PC-3 (cell line): ENCODE data around the gene DAO. TPM values are rescaled to one million over a fixed set of nuclear protein-coding genes. Genes with fewer than 3 reads are reported as not detected.
A peak's percentile ranks its signal among the peaks of the same experiment; 100 is the strongest.

Experiments
- ATAC-seq: fragments of 200-7000 bp; cut with Tn5 transposase; 2 replicates; pipeline ENCODE4 v1.9.1; 2020; ENCODE audit warnings: mild to moderate bottlenecking, moderate library complexity
- BruUV-seq: library from RNA; stranded (reverse); fragments of 400-500 nt; replicated peaks from 2 replicates; lab custom pipeline; 2021; lab: Mats Ljungman, UMichigan
- CTCF ChIA-PET: fragments of 300-600 bp; sonication (Branson Sonifier 250); formaldehyde crosslinking; loops from one replicate; lab custom pipeline; 2022; ENCODE audit warnings: antibody characterized with exemption; lab: Charles Lee
- POLR2A ChIA-PET: fragments of 300-600 bp; sonication (Branson Sonifier 250); formaldehyde crosslinking; loops from one replicate; lab custom pipeline; 2022; ENCODE audit warnings: antibody characterized with exemption; ENCODE audit not compliant: unreplicated experiment; lab: Charles Lee
- DNase-seq: peaks from one replicate; pipeline ENCODE4 v3.0.0-alpha.2; 2015
- H2AFZ ChIP-seq: fragments of 300-600 bp; sonication (generic); 2 replicates; pipeline ENCODE4 v1.6.0; 2016; ENCODE audit warnings: antibody characterized with exemption, low read length
- H3F3A ChIP-seq: fragments of 300-600 bp; sonication (generic); one replicate; pipeline ENCODE4 v1.6.0; 2017; ENCODE audit warnings: antibody characterized with exemption, low read length, control low read depth, mild to moderate bottlenecking; ENCODE audit not compliant: unreplicated experiment
- H3K27ac ChIP-seq: fragments of 300-600 bp; sonication (generic); 2 replicates; pipeline ENCODE4 v1.5.1; 2016; ENCODE audit warnings: mild to moderate bottlenecking, low read length
- H3K27me3 ChIP-seq: fragments of 300-600 bp; sonication (generic); 2 replicates; pipeline ENCODE4 v1.6.1; 2016; ENCODE audit warnings: low read length, mixed read lengths
- H3K36me3 ChIP-seq: fragments of 300-600 bp; sonication (generic); 2 replicates; pipeline ENCODE4 v1.6.1; 2016; ENCODE audit warnings: low read depth, mixed run types, low read length, mixed read lengths
- H3K4me1 ChIP-seq: fragments of 300-600 bp; sonication (generic); 2 replicates; pipeline ENCODE4 v1.5.1; 2016; ENCODE audit warnings: low read length; ENCODE audit not compliant: insufficient read depth
- H3K4me2 ChIP-seq: fragments of 300-600 bp; sonication (generic); 2 replicates; pipeline ENCODE4 v1.6.0; 2016; ENCODE audit warnings: low read length
- H3K4me3 ChIP-seq: fragments of 300-600 bp; sonication (generic); 2 replicates; pipeline ENCODE4 v1.5.1; 2016; ENCODE audit warnings: mild to moderate bottlenecking, low read length, mixed read lengths
- H3K79me2 ChIP-seq: fragments of 300-600 bp; sonication (generic); 2 replicates; pipeline ENCODE4 v1.6.1; 2017; ENCODE audit warnings: low read length, mixed read lengths
- H3K9ac ChIP-seq: fragments of 300-600 bp; sonication (generic); 2 replicates; pipeline ENCODE4 v1.6.0; 2016; ENCODE audit warnings: mild to moderate bottlenecking, low read length
- H3K9me2 ChIP-seq: fragments of 300-600 bp; sonication (generic); replicated peaks from 2 replicates; pipeline ENCODE4 v1.6.1; 2016; ENCODE audit warnings: mixed run types, low read length, mixed read lengths
- H3K9me3 ChIP-seq: fragments of 300-600 bp; sonication (generic); 2 replicates; pipeline ENCODE4 v1.6.1; 2016; ENCODE audit warnings: low read length, mixed read lengths
- H4K20me1 ChIP-seq: fragments of 300-600 bp; sonication (generic); 2 replicates; pipeline ENCODE4 v1.6.1; 2016; ENCODE audit warnings: low read length, mixed read lengths
- EZH2 ChIP-seq: fragments of 300-600 bp; sonication (generic); IDR thresholded peaks from one replicate; pipeline ENCODE4 v1.6.1; 2017; ENCODE audit warnings: antibody characterized with exemption, mild to moderate bottlenecking, low read length; ENCODE audit not compliant: unreplicated experiment
- EZH2phosphoT487 ChIP-seq: fragments of 300-600 bp; sonication (generic); IDR thresholded peaks from 2 replicates; pipeline ENCODE4 v1.6.1; 2018; ENCODE audit warnings: mild to moderate bottlenecking, antibody characterized with exemption, low read length, borderline replicate concordance
- intact Hi-C: fragments of 100-400 bp; cut with micrococcal nuclease; formaldehyde crosslinking; loops from 2 replicates; pipeline ENCODE4 v1.9.0; 2023
- total RNA-seq: library from RNA; depleted of rRNA; stranded (reverse); fragments of >200 nt; gene quantifications from 2 replicates; pipeline ENCODE4 v1.2.3, GENCODE V29; 2014
- TF ChIP-seq, protein P1 (sequence below): fragments of 300-600 bp; sonication (generic); conservative IDR thresholded peaks from 2 replicates; pipeline ENCODE4 v1.5.1; 2017; ENCODE audit warnings: antibody characterized with exemption, low read depth, mild to moderate bottlenecking, low read length

Gene DAO
- total RNA-seq, 1 experiment from 2014 or later, result not detected

- intact Hi-C loops, result no loop called here
- no TSS peak for BruUV-seq
- CTCF ChIA-PET, result no interaction called here
Observed at GRCh38 chr12:108888031-108888430, 8.1 kb downstream of the DAO start.

GRCh38 chr12:108890208-108890607 lies 10.3 kb downstream of the DAO start:
- POLR2A ChIA-PET, result no interaction called here
- Histone ChIP-seq H3K9me3 (no peaks in the 10 kb centered on the region), H3K4me1 (no peaks in the 10 kb centered on the region), H3K79me2 (no peaks in the 10 kb centered on the region), H3K9ac (no peak overlapping the region), H2AFZ (no peak overlapping the region), H3K4me3 (no peak overlapping the region), H3F3A (no peaks in the 10 kb centered on the region), H3K4me2 (no peak overlapping the region), H4K20me1 (no peaks in the 10 kb centered on the region), H3K36me3 (no peaks in the 10 kb centered on the region), H3K27me3 (peaks cover 15% of the 10 kb centered on the region; the same call in 1 of the 2 replicates), H3K9me2 (no peaks in the 10 kb centered on the region), H3K27ac (no peak overlapping the region)
- CTCF ChIA-PET, result no interaction called here
- ATAC-seq (no peak), DNase-seq (peak; percentile 50)
- BruUV-seq, result no TSS peak
- TF ChIP-seq EZH2phosphoT487 (no peak), EZH2 (no peak)
- TF ChIP-seq, protein P1, sequence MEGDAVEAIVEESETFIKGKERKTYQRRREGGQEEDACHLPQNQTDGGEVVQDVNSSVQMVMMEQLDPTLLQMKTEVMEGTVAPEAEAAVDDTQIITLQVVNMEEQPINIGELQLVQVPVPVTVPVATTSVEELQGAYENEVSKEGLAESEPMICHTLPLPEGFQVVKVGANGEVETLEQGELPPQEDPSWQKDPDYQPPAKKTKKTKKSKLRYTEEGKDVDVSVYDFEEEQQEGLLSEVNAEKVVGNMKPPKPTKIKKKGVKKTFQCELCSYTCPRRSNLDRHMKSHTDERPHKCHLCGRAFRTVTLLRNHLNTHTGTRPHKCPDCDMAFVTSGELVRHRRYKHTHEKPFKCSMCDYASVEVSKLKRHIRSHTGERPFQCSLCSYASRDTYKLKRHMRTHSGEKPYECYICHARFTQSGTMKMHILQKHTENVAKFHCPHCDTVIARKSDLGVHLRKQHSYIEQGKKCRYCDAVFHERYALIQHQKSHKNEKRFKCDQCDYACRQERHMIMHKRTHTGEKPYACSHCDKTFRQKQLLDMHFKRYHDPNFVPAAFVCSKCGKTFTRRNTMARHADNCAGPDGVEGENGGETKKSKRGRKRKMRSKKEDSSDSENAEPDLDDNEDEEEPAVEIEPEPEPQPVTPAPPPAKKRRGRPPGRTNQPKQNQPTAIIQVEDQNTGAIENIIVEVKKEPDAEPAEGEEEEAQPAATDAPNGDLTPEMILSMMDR, result no peak
- intact Hi-C loops, result no loop called here

More at GRCh38 chr12:108888031-108888430, 8.1 kb downstream of the DAO start:
- Histone ChIP-seq H3K4me1 (no peaks in the 10 kb centered on the region), H2AFZ (no peak overlapping the region), H3K4me2 (no peak overlapping the region), H4K20me1 (no peaks in the 10 kb centered on the region), H3K27ac (no peak overlapping the region), H3F3A (no peaks in the 10 kb centered on the region), H3K9me3 (no peaks in the 10 kb centered on the region), H3K79me2 (no peaks in the 10 kb centered on the region), H3K9me2 (no peaks in the 10 kb centered on the region), H3K4me3 (no peak overlapping the region), H3K36me3 (no peaks in the 10 kb centered on the region), H3K9ac (no peak overlapping the region), H3K27me3 (peaks cover 6% of the 10 kb centered on the region; the same call in 1 of the 2 replicates)
- no peak for TF ChIP-seq EZH2phosphoT487
- TF ChIP-seq, protein P1, result no peak
- no peak for TF ChIP-seq EZH2
- POLR2A ChIA-PET, result no interaction called here
- DNase-seq (no peak), ATAC-seq (no peak)

DNA sequence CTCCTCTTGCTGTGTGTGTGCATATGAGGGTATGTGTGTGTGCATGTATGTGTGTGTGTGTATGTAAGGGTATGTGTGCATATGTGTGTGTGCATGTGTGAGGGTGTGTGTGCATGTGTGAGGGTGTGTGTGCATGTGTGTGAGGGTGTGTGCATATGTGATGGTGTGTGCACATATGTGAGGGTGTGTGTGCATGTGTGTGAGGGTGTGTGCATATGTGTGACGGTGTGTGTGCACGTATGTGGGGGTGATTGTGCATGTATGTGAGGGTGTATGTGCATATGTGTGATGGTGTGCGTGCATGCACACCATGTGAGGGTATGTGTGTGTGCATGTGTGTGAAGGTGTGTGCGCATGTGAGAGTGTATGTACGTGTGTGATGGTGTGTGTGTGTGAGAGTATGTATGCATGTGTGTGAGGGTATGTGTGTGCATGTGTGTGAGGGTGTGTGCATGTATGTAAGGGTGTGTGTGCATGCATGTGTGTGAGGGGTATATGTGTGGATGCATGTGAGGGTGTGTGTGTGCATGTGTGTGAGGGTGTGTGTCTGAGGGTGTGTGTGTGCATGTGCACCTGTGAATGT lies 15.4 kb downstream of the DAO start:
- no peak overlapping the region for H3K4me2 ChIP-seq
- CTCF ChIA-PET, result no interaction called here
- no peaks in the 10 kb centered on the region for H3K36me3 ChIP-seq
- no peak overlapping the region for H3K9ac ChIP-seq
- no peaks in the 10 kb centered on the region for H3K9me3 ChIP-seq
- no peaks in the 10 kb centered on the region for H3F3A ChIP-seq
- no peak for DNase-seq
- no peak overlapping the region for H3K4me3 ChIP-seq
- intact Hi-C loops, result no loop called here
- BruUV-seq, result no TSS peak
- H2AFZ ChIP-seq, result no peak overlapping the region
- no peak for ATAC-seq
- H3K27ac ChIP-seq, result no peak overlapping the region
- H4K20me1 ChIP-seq, result no peaks in the 10 kb centered on the region
- H3K27me3 ChIP-seq, result peaks cover 38% of the 10 kb centered on the region
- no peaks in the 10 kb centered on the region; the same call in 1 of the 2 replicates for H3K9me2 ChIP-seq
- H3K4me1 ChIP-seq, result no peaks in the 10 kb centered on the region
- TF ChIP-seq EZH2 (no peak), EZH2phosphoT487 (no peak)
- TF ChIP-seq, protein P1, result no peak
- POLR2A ChIA-PET, result no interaction called here
- H3K79me2 ChIP-seq, result no peaks in the 10 kb centered on the region
